Sigmoid colon (tissue), 4 donors: ENCODE results near the gene DIPK1C.

Source experiments
- POLR2AphosphoS5 ChIP-seq, 4 donors: sonication (generic); formaldehyde crosslinking; IDR thresholded peaks; one replicate each; pipeline ENCODE4 v1.6.1; 2017; ENCODE audit warnings: antibody characterized with exemption in 4 of 4
- TF ChIP-seq, protein P1 (sequence below), 4 experiments: fragments of 450-650 bp in 3 of 4; fragments of 200-600 bp in 1 of 4; IDR thresholded peaks; one replicate each; pipeline ENCODE4 v1.5.1; 2016 to 2019; ENCODE audit warnings: antibody characterized with exemption in 4 of 4, mild to moderate bottlenecking in 3 of 4, moderate library complexity in 2 of 4

GRCh38 chr18:74447404-74448152, 9.5 kb downstream of the DIPK1C start:
- TF ChIP-seq, protein P1, sequence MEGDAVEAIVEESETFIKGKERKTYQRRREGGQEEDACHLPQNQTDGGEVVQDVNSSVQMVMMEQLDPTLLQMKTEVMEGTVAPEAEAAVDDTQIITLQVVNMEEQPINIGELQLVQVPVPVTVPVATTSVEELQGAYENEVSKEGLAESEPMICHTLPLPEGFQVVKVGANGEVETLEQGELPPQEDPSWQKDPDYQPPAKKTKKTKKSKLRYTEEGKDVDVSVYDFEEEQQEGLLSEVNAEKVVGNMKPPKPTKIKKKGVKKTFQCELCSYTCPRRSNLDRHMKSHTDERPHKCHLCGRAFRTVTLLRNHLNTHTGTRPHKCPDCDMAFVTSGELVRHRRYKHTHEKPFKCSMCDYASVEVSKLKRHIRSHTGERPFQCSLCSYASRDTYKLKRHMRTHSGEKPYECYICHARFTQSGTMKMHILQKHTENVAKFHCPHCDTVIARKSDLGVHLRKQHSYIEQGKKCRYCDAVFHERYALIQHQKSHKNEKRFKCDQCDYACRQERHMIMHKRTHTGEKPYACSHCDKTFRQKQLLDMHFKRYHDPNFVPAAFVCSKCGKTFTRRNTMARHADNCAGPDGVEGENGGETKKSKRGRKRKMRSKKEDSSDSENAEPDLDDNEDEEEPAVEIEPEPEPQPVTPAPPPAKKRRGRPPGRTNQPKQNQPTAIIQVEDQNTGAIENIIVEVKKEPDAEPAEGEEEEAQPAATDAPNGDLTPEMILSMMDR (IDR thresholded peaks at IDR 0.05): no peak
- no peak for TF ChIP-seq POLR2AphosphoS5 (IDR thresholded peaks at IDR 0.05)
